ENCODE results near the gene RPS6KA2. TPM values are rescaled to one million over a fixed set of nuclear protein-coding genes. Genes with fewer than 3 reads are reported as not detected.

The RPS6KA2 gene
- total and polyA plus RNA-seq, 2 donors (not counting 3 experiments of a cell fraction or from before 2014, with no cell fraction given) = 54.5 to 75.8 TPM

DNA sequence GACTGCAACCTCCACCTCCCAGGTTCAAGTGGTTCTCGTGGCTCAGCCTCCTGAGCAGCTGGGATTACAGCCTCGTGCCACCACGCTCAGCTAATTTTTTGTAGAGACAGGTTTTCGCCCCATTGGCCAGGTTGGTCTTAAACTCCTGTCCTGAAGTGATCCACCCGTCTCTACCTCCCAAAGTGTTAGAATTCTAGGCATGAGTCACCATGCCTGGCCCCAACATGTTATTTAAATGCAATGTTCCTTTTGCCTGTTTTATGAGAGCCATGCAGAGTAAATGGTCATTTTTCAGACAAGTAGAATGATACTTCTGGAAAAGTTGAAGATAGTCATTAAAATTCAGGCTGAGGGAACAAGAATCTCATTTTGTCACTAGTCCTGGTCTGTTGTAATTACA lies 43.8 kb upstream of the RPS6KA2 start:
- Histone ChIP-seq H3K9me1 (replicated peaks; ENCODE audit: control insufficient read depth, extremely low read depth, insufficient read depth, low read length) (no peaks in the 10 kb centered on the region), H3K4me3 (replicated peaks in 1 of 3; ENCODE audit: insufficient read depth in 1 of 3, low read depth in 1 of 3, low read length in 3 of 3) (no peak overlapping the region), H3K79me2 (ENCODE audit: control insufficient read depth, insufficient read depth, low read length) (no peaks in the 10 kb centered on the region), H3K27ac (ENCODE audit: insufficient read depth, low read depth, low read length) (no peak overlapping the region), H4K20me1 (replicated peaks; ENCODE audit: control insufficient read depth, extremely low read depth, insufficient read depth, low read length) (no peaks in the 10 kb centered on the region), H3K27me3 (ENCODE audit: control insufficient read depth in 2 of 2, insufficient read depth in 2 of 2, low read length in 2 of 2) (peaks cover 1 to 7% of the 10 kb centered on the region in 2 experiments), H3K4me2 (ENCODE audit: insufficient read depth, low read length) (no peak overlapping the region), H3K9ac (replicated peaks; ENCODE audit: extremely low read depth, insufficient read depth, low read length) (no peak overlapping the region), H3K4me1 (ENCODE audit: control insufficient read depth, extremely low read depth, insufficient read depth, low read length) (no peaks in the 10 kb centered on the region), H2AFZ (ENCODE audit: low read depth, low read length) (no peak overlapping the region), H3K9me3 (replicated peaks; ENCODE audit: control insufficient read depth, insufficient read depth, low read length) (no peaks in the 10 kb centered on the region), H3K36me3 (ENCODE audit: control insufficient read depth in 2 of 2, extremely low read depth in 1 of 2, insufficient read depth in 2 of 2, low read length in 2 of 2) (no peaks in the 10 kb centered on the region)
- ChIA-PET POLR2A (no interaction called here), CTCF (no interaction called here)
- TF ChIP-seq EZH2 (IDR thresholded peaks at IDR 0.05; ENCODE audit: borderline replicate concordance, low read depth, low read length, severe bottlenecking) (no peak), JUN (IDR thresholded peaks at IDR 0.05; ENCODE audit: borderline replicate concordance, insufficient read depth, insufficient read length, low read depth) (no peak), POLR2AphosphoS5 (IDR thresholded peaks at IDR 0.05; ENCODE audit: insufficient read depth, low read depth, low read length) (no peak), MYC (IDR thresholded peaks at IDR 0.05; ENCODE audit: low read depth, low read length) (no peak), GATA2 (IDR thresholded peaks at IDR 0.05; ENCODE audit: insufficient read depth, insufficient read length, low read depth, low read length) (no peak), FOS (IDR thresholded peaks at IDR 0.05; ENCODE audit: borderline replicate concordance, insufficient read depth, low read length) (no peak), POLR2A (IDR thresholded peaks at IDR 0.05; ENCODE audit: low read depth, low read length) (no peak)
- TF ChIP-seq, protein P1, sequence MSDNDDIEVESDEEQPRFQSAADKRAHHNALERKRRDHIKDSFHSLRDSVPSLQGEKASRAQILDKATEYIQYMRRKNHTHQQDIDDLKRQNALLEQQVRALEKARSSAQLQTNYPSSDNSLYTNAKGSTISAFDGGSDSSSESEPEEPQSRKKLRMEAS (IDR thresholded peaks at IDR 0.05; ENCODE audit: insufficient read depth, insufficient read length) = no peak
- TF ChIP-seq, protein P2, sequence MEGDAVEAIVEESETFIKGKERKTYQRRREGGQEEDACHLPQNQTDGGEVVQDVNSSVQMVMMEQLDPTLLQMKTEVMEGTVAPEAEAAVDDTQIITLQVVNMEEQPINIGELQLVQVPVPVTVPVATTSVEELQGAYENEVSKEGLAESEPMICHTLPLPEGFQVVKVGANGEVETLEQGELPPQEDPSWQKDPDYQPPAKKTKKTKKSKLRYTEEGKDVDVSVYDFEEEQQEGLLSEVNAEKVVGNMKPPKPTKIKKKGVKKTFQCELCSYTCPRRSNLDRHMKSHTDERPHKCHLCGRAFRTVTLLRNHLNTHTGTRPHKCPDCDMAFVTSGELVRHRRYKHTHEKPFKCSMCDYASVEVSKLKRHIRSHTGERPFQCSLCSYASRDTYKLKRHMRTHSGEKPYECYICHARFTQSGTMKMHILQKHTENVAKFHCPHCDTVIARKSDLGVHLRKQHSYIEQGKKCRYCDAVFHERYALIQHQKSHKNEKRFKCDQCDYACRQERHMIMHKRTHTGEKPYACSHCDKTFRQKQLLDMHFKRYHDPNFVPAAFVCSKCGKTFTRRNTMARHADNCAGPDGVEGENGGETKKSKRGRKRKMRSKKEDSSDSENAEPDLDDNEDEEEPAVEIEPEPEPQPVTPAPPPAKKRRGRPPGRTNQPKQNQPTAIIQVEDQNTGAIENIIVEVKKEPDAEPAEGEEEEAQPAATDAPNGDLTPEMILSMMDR (IDR thresholded peaks at IDR 0.05; ENCODE audit: extremely low read depth in 1 of 2, insufficient read depth in 1 of 2, low read depth in 1 of 2, low read length in 2 of 2) = no peak
- dilution Hi-C loops (cut with MboI; ENCODE audit: extremely low pct_ligation_motif_present, low sequenced_read_pairs) (no loop called here), intact Hi-C loops (cut with micrococcal nuclease) (no loop called here)
- no peak for FAIRE-seq
- no TSS peak for BruUV-seq (replicated peaks)
- no peak for DNase-seq (ENCODE audit: low read depth, low spot score)

All from endothelial cell of umbilical vein (primary cell).